GM21619 (cell line): ENCODE measurements around the gene TREML4.
A peak's percentile ranks its signal among the peaks of the same experiment; 100 is the strongest.
"Not testable (repeated sequence)": the region's sequence is repeated elsewhere in the genome, so short reads cannot be mapped to it uniquely, and the experiment has no call there.

Experiments
- ATAC-seq: cut with Tn5 transposase; IDR thresholded peaks from one replicate; pipeline ENCODE4 v1.9.1; 2021; ENCODE audit not compliant: unreplicated experiment

Gene TREML4

GRCh38 chr6:41228096-41228495 is at the start of gene TREML4:
TREML4 (plus strand) TSS chr6:41228349; CDS start chr6:41228428, 79 bp downstream.
- ATAC-seq, result no peak

- no peak for ATAC-seq
Observed at GRCh38 chr6:41179163-41179562, 49.0 kb upstream of the TREML4 start.

- no peak for ATAC-seq
Observed at GRCh38 chr6:41181566-41181965, 46.6 kb upstream of the TREML4 start.

GRCh38 chr6:41182069-41183034 is 45.8 kb upstream of the TREML4 start:
- no peak for ATAC-seq

GRCh38 chr6:41184761-41185160 is 43.4 kb upstream of the TREML4 start:
- no peak for ATAC-seq

GRCh38 chr6:41186031-41186562 is 42.1 kb upstream of the TREML4 start:
- no peak for ATAC-seq

GRCh38 chr6:41187924-41188886 is 39.9 kb upstream of the TREML4 start:
- ATAC-seq, result no peak

- ATAC-seq, result not testable (repeated sequence)
Observed at GRCh38 chr6:41189046-41189445, 39.1 kb upstream of the TREML4 start.

GRCh38 chr6:41189967-41190366 is 38.2 kb upstream of the TREML4 start:
- no peak for ATAC-seq

GRCh38 chr6:41190791-41191190 is 37.4 kb upstream of the TREML4 start:
- no peak for ATAC-seq

- no peak for ATAC-seq
Observed at GRCh38 chr6:41191569-41191968, 36.6 kb upstream of the TREML4 start.

GRCh38 chr6:41193171-41193734 is 34.9 kb upstream of the TREML4 start:
- no peak for ATAC-seq

- ATAC-seq, result no peak
Observed at GRCh38 chr6:41193884-41194283, 34.3 kb upstream of the TREML4 start.

GRCh38 chr6:41194386-41194785 is 33.8 kb upstream of the TREML4 start:
- no peak for ATAC-seq

GRCh38 chr6:41197234-41197633 is 30.9 kb upstream of the TREML4 start:
- ATAC-seq, result no peak

- peak; percentile 47 for ATAC-seq
Observed at GRCh38 chr6:41199552-41200246, 28.4 kb upstream of the TREML4 start.

GRCh38 chr6:41200296-41200900 is 27.8 kb upstream of the TREML4 start:
- peak; percentile 17 for ATAC-seq

GRCh38 chr6:41200901-41201763 is 27.0 kb upstream of the TREML4 start, which contains the start of gene TREML2:
TREML2 (minus strand) TSS chr6:41201149; CDS start chr6:41201008, 141 bp downstream.
- no peak for ATAC-seq

- ATAC-seq, result no peak
Observed at GRCh38 chr6:41201764-41202173, 26.4 kb upstream of the TREML4 start.
